ENCODE measurements around the gene PPAN.

The PPAN gene

DNA sequence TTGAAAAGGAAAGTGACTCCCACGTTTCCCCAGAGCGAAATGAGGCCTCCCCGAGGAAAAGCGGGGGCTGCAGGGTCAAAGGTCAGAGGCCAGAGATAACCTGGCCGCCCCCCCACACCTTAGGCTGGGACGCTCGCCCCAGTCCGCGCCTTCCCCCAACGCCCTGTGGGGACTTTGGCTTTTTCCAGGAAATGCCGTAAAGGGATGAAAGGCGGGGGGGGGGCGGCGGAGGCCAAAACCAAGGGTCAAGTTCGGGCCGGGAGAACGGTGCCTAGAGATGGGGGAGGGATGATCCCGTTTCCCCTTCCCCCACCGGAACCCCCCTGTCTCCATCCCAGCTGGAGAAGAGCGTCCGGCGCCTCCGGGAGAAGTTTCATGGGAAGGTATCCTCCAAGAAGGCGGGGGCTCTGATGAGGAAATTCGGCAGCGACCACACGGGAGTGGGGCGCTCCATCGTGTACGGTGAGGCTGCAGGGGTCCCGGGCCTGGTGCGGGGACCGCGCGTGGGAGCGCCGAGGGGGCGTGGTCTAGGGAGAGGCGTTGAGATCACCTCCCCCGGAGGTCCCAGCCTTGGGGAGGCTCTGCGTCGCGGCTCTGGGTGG lies 19.5 kb upstream of the PPAN start:
- H3K4me3 ChIP-seq (ENCODE audit: low read length) = peak overlapping the region; percentile 61
- no peak for DNase-seq (ENCODE audit: low read depth)
- TF ChIP-seq, protein P1, sequence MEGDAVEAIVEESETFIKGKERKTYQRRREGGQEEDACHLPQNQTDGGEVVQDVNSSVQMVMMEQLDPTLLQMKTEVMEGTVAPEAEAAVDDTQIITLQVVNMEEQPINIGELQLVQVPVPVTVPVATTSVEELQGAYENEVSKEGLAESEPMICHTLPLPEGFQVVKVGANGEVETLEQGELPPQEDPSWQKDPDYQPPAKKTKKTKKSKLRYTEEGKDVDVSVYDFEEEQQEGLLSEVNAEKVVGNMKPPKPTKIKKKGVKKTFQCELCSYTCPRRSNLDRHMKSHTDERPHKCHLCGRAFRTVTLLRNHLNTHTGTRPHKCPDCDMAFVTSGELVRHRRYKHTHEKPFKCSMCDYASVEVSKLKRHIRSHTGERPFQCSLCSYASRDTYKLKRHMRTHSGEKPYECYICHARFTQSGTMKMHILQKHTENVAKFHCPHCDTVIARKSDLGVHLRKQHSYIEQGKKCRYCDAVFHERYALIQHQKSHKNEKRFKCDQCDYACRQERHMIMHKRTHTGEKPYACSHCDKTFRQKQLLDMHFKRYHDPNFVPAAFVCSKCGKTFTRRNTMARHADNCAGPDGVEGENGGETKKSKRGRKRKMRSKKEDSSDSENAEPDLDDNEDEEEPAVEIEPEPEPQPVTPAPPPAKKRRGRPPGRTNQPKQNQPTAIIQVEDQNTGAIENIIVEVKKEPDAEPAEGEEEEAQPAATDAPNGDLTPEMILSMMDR (conservative IDR thresholded peaks at IDR 0.05; ENCODE audit: low read depth, low read length) = no peak

DNA sequence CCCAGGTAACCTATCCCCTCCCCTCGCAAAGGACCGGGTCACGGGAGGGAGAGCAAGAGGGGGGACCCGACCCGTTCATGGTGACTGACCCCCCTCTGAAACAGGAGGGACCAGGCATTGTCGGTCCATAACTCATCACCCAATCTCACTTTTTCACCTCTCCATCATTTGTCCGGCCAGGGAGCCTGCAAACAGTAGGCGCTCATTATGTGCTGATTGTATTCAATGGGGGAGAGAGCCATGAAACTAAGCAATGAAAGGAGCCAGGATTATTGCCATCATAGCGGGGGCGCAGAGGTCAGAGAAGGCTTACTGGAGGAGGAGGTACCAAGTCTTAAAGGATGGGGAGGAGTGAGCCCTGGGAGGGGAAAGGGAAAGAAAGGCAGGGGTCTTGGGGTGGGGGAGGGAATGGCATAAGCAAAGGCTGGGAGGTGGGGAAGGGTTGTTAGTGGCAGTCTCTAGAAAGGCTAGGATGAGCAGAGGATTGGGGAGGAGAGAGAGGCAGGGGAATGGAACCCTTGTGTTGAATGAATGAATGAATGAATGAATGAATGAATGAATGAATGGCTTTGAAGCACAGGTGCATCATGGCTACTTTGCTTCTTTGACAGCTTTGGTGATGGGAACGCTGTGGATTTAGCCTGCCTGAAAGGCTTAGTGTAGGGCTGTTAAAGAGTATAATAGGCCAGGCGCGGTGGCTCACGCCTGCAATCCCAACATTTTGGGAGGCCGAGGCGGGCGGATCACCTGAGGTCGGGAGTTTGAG lies 18.7 kb upstream of the PPAN start:
- TF ChIP-seq, protein P1 (conservative IDR thresholded peaks at IDR 0.05; ENCODE audit: low read depth, low read length) = no peak
- no peak for DNase-seq (ENCODE audit: low read depth)
- no peak overlapping the region for H3K4me3 ChIP-seq (ENCODE audit: low read length)

DNA sequence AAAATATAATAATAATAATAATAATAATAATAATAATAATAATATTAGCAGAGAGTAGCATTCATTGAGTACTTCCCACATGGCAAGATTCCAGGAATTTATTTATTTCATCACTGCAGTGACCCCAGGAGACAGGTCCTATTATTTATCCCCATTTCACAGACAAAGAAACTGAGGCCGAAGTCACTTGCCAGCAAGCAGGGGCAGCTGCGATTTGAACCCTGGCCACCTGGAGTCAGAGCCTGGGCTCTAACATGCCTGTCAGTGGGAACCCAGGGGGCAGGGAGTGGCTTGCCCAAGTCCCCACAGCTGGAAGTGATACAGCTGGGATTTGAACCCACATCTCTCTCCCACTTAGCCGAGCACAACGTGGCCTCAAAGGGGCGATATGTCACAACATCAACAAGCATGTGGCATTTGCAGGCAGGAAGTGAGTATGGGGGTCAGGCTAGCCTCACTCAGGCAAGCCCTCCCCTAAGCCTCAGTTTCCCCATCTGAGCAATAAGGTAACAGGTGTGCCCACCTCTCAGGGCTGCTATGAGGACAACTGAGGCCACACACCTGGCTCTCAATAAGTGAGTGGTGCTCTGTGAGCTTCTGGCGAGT lies 17.1 kb upstream of the PPAN start:
- H3K4me3 ChIP-seq (ENCODE audit: low read length) = no peak overlapping the region
- DNase-seq (ENCODE audit: low read depth) = no peak
- TF ChIP-seq, protein P1 (conservative IDR thresholded peaks at IDR 0.05; ENCODE audit: low read depth, low read length) = no peak

DNA sequence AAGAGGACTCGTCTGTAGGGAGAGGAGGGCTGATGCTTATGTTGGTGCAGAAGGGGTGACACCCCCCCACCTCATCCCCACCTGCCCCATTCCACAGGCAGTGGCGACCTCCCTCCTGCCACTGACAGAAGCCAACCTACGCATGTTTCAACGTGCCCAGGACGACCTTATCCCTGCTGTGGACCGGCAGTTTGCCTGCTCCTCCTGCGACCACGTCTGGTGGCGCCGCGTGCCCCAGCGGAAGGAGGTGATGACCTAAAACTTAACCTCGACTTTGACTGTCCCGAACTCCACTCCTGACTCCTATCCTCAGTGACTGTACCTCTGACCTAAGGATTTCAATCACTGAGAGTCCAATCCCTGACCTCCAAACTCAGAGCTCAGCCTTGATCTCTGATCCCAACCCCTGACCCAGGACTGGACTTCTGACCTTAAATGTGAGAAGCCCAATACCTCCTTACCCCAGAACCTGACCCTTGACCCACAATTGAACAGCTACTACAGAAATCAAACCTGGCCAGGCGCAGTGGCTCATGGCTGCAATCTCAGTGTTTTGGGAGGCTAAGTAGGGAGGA lies 16.3 kb upstream of the PPAN start:
- DNase-seq (ENCODE audit: low read depth) = no peak
- no peak overlapping the region for H3K4me3 ChIP-seq (ENCODE audit: low read length)
- TF ChIP-seq, protein P1 (conservative IDR thresholded peaks at IDR 0.05; ENCODE audit: low read depth, low read length) = no peak

DNA sequence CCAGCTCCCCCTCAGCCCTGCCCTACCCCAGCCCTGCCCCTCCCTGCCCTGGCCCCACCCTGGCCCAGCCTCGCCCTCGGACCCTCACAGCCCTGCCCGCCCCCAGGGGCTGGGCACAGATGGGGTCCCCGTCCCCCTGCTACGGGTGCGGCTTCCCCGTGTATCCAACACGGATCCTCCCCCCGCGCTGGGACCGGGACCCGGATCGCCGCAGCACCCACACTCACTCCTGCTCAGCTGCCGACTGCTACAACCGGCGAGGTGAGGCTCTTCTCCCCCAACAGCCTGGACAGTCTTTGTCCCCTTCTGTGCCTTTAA lies 14.8 kb upstream of the PPAN start:
- no peak for DNase-seq (ENCODE audit: low read depth)
- TF ChIP-seq, protein P1 (conservative IDR thresholded peaks at IDR 0.05; ENCODE audit: low read depth, low read length) = no peak
- H3K4me3 ChIP-seq (ENCODE audit: low read length) = no peak overlapping the region

DNA sequence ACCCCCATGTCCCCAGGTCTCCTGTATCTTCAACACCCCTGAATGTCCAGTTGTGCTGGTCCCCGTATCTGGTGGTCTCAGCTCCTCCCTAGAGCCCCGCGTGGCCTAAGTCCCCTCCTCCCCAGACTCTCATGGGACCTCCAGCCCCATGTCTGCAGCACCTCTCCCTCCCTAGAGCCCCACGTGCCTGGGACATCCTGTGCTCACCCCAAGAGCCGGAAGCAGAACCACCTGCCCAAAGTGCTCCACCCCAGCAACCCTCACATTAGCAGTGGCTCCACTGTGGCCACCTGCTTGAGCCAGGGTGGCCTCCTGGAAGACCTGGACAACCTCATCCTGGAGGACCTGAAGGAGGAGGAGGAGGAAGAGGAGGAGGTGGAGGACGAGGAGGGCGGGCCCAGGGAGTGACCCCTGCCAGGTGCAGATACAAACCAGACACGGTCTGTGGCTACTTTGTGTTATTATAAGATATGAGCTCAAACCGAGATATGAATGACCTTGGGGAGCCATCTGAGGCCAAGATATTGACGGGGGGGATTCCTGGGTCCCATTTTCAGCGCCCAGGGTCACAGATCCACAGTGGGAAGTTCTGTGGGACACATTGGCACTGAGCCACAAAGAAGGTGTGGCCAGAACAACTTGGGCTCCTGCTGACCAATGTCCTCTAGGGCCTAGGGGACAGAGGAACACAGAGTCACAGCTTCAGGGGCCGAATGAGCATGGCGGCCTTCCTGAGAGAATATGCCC lies 14.1 kb upstream of the PPAN start:
- no peak overlapping the region for H3K4me3 ChIP-seq (ENCODE audit: low read length)
- no peak for DNase-seq (ENCODE audit: low read depth)
- TF ChIP-seq, protein P1 (conservative IDR thresholded peaks at IDR 0.05; ENCODE audit: low read depth, low read length) = no peak

Measured in retinal pigment epithelial cell (primary cell).